Peyer's patch (tissue), 4 donors: ENCODE data around the gene SCART1. TPM values are rescaled to one million over a fixed set of nuclear protein-coding genes. Genes with fewer than 3 reads are reported as not detected.
A peak's percentile ranks its signal among the peaks of the same experiment; 100 is the strongest.

Source experiments
- DNase-seq, 3 donors: peaks; one replicate each; pipeline ENCODE4 v3.0.0-alpha.2; 2017 to 2019
- H3K27ac ChIP-seq, 4 donors: fragments of 200-600 bp; sonication (generic); one replicate each; pipeline ENCODE4 v1.5.1; 2016 to 2019
- H3K27me3 ChIP-seq, 2 donors: fragments of 200-600 bp; sonication (generic); one replicate each; pipeline ENCODE4 v1.5.1; 2019
- H3K36me3 ChIP-seq, 3 donors: fragments of 200-600 bp; sonication (generic); one replicate each; pipeline ENCODE4 v1.5.1; 2016 to 2019
- H3K4me1 ChIP-seq, 4 donors: fragments of 200-600 bp; sonication (generic); one replicate each; pipeline ENCODE4 v1.5.1; 2016 to 2019
- H3K4me3 ChIP-seq, 4 donors: fragments of 200-600 bp; sonication (generic); 1 replicate in 3 of 4; 2 replicates in 1 of 4; pipeline ENCODE4 v1.5.1; 2016 to 2019; ENCODE audit warnings: mild to moderate bottlenecking in 1 of 4
- H3K9me3 ChIP-seq, 4 donors: fragments of 200-600 bp; sonication (generic); one replicate each; pipeline ENCODE4 v1.5.1; 2016 to 2019; ENCODE audit warnings: mild to moderate bottlenecking in 1 of 4
- POLR2A ChIP-seq, 2 donors: fragments of 450-650 bp; IDR thresholded peaks; one replicate each; pipeline ENCODE4 v1.5.1; 2017; ENCODE audit warnings: antibody characterized with exemption in 2 of 2, mild to moderate bottlenecking in 2 of 2, moderate library complexity in 2 of 2
- total RNA-seq, 4 donors: library from RNA; depleted of rRNA; stranded (reverse); fragments of >200 nt; gene quantifications; one replicate each; pipeline ENCODE4 v1.1.0, GENCODE V29; 2016
- TF ChIP-seq, protein P1 (sequence below), 6 experiments: fragments of 450-650 bp in 4 of 6; fragments of 200-600 bp in 2 of 6; sonication (generic) in 1 of 6; IDR thresholded peaks; one replicate each; pipeline ENCODE4 v1.5.1; 2017 to 2019; ENCODE audit warnings: antibody characterized with exemption in 6 of 6, mild to moderate bottlenecking in 3 of 6, moderate library complexity in 1 of 6

SCART1 gene
- total RNA-seq, 4 donors from 2014 or later = 1.9 to 14.6 (median 8.7) TPM

DNA sequence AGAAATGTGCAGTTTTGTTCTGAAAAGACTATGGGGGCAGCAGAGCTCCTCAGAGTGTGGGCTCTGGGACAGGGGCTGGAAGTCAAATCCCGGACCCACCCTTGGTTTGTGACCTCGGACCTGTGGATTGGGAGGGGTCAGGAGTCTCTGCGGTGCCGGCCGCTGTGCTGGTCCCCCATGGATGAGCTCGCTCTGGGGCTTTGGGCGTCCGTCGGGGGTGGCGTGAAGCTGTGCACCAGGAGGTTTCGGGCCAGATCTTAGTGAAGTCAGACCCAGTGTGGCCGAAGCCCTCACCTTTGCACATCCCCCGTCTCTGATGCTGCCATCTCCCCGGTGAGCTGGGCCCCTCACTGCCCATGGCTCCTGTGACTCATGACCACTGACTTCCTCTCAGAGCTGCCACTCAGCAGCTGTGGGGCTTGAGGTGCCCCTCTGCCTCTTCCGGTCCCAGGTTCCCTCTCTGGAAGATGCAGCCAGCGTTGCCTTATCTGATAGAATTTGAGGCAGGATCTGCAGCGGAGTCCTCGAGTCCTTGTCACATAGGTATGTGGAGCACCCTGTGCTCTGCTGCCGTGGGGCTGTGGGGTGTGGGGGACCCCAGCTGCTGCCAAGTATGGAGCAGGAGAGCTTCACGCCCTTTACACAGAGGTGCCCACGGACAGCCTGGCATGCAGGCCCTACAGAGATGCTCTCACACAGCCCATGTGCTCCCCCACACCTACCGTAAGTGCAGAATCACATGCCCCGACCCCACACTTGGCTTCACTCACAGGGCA, 11.4 kb upstream of the SCART1 start:
- Histone ChIP-seq H3K4me3 (no peak overlapping the region), H3K4me1 (no peaks in the 10 kb centered on the region), H3K27ac (peak overlapping the region in 1 of 4 donors; percentile 9), H3K9me3 (peaks cover 0 to 17% (median 4%) of the 10 kb centered on the region in 4 donors), H3K36me3 (no peaks in the 10 kb centered on the region), H3K27me3 (no peaks in the 10 kb centered on the region)
- peak in 2 of 3 donors; percentile 12 to 48 for DNase-seq
- TF ChIP-seq, protein P1, sequence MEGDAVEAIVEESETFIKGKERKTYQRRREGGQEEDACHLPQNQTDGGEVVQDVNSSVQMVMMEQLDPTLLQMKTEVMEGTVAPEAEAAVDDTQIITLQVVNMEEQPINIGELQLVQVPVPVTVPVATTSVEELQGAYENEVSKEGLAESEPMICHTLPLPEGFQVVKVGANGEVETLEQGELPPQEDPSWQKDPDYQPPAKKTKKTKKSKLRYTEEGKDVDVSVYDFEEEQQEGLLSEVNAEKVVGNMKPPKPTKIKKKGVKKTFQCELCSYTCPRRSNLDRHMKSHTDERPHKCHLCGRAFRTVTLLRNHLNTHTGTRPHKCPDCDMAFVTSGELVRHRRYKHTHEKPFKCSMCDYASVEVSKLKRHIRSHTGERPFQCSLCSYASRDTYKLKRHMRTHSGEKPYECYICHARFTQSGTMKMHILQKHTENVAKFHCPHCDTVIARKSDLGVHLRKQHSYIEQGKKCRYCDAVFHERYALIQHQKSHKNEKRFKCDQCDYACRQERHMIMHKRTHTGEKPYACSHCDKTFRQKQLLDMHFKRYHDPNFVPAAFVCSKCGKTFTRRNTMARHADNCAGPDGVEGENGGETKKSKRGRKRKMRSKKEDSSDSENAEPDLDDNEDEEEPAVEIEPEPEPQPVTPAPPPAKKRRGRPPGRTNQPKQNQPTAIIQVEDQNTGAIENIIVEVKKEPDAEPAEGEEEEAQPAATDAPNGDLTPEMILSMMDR (IDR thresholded peaks at IDR 0.05) = no peak
- TF ChIP-seq POLR2A (IDR thresholded peaks at IDR 0.05) = no peak

DNA sequence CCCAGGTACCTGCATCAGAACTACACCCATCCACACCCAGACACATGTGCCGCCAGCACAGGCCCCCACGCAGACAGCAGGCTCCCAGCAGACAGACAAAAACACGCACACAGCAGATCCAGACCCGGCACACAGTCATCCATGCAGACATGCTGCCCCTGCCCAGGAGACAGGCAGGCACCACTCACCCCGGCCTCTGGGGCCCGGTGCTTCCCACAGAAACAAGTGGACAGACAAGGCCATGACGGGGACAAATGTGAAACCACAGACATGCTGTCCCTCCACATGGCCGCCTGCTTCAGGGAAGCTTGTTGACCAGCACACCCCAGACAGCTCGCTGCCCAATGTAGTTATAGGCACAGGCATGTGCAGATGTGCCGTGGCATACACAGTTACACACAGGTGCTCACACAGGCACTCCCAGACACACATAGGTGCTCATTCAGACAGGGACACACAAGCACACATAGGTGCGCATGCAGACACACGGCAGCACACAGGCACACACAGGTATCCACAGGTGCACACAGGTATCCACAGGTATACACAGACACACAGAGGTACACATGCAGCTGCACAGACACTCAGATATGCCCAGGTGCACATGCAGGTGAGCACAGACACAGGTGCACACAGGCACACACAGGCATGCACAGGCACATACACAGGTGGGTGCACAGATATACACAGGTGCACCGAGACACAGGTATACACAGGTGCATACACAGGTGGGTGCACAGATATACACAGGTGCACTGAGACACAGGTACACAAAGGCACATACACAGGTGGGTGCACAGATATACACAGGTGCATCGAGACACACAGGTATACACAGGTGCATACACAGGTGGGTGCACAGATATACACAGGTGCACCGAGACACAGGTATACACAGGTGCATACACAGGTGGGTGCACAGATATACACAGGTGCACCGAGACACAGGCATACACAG, 10.5 kb upstream of the SCART1 start:
- TF ChIP-seq, protein P1 (IDR thresholded peaks at IDR 0.05) = no peak
- TF ChIP-seq POLR2A (IDR thresholded peaks at IDR 0.05) = no peak
- no peaks in the 10 kb centered on the region for H3K36me3 ChIP-seq
- no peak overlapping the region for H3K4me3 ChIP-seq
- peaks cover 0 to 20% (median 4%) of the 10 kb centered on the region in 4 donors for H3K9me3 ChIP-seq
- no peak overlapping the region for H3K27ac ChIP-seq
- H3K4me1 ChIP-seq = no peaks in the 10 kb centered on the region
- peak in 2 of 3 donors; percentile 1 to 41 for DNase-seq
- no peaks in the 10 kb centered on the region for H3K27me3 ChIP-seq

DNA sequence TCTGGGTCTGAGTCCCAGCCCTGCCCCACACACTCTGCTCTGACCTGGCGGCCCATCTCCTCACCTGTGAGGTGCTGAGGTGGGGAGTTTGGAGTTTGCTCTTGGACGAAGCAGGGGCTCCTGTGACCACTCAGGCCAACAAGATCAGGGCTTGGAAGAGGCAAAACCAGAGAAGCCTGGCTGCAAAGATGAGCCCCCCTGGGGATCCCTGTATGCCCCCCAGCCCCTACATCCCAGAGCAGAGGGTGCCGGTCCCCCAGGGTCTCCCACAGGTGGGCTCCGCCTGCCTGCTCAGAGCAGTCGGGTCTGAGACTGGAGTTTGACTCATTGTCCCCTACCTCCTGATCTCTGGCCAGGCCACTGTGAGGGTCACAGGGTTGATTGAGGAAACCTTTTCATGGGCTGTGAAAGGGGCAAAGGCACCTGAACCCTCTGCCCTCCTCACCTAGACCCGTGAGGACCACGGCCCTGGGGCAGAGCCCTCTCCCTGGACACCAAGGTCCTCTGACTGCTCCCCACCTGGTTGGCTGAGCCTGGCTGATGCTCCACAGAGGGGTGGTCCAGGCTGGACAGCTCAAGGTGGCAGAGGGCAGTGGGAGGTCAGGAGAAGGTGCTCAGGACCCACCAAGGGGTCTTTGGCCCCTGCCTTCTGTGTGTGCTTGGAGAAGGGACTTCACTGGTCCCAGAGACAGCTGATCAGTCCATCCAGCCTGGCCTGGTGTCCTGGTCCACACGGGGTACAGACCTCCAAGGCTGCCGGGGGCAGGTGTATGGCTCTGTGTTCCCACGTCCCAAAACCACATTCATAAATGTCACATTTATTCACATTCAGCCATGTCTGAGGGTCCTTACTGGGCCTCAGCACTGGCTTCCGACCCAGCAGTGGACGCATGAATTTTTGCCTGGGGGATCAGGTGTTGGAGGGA, 9.1 kb upstream of the SCART1 start:
- Histone ChIP-seq H3K9me3 (peaks cover 0 to 22% (median 4%) of the 10 kb centered on the region in 4 donors), H3K27me3 (no peaks in the 10 kb centered on the region), H3K36me3 (no peaks in the 10 kb centered on the region), H3K27ac (no peak overlapping the region), H3K4me1 (no peaks in the 10 kb centered on the region), H3K4me3 (no peak overlapping the region)
- DNase-seq = peak in 2 of 3 donors; percentile 2 to 21
- no peak for TF ChIP-seq POLR2A (IDR thresholded peaks at IDR 0.05)
- TF ChIP-seq, protein P1 (IDR thresholded peaks at IDR 0.05) = no peak

DNA sequence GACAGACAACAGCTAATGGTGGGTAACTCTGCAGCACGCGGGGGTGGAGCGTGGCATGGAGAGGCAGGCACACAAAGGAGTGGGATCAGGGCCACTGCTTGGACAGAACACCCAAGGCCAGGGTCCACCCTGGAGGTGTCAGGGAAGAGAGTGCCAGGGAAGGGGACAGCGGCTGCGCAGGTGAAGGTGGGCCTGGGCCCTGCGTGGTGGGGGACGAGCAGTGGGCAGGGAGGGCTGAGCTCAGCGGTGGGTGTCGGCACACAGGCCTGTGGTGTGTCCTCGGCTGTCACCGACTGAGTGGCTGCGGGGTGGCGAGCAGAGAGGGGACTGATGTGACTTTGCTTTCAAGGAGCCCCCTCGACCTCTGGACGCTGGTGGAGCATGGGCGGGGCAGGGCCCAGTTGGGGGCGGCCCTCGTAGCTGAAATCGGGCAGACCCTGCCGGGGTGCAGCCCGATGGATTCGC, 8.4 kb upstream of the SCART1 start:
- H3K27me3 ChIP-seq = no peaks in the 10 kb centered on the region
- H3K4me3 ChIP-seq = no peak overlapping the region
- no peak overlapping the region for H3K27ac ChIP-seq
- H3K36me3 ChIP-seq = no peaks in the 10 kb centered on the region
- peak in 1 of 3 donors; percentile 8 for DNase-seq
- H3K9me3 ChIP-seq = peaks cover 0 to 22% (median 4%) of the 10 kb centered on the region in 4 donors
- TF ChIP-seq POLR2A (IDR thresholded peaks at IDR 0.05) = no peak
- TF ChIP-seq, protein P1 (IDR thresholded peaks at IDR 0.05) = no peak
- no peaks in the 10 kb centered on the region for H3K4me1 ChIP-seq
